NCI-H524 treated with DMSO at 0.1 percent for 48 hours (cell line): Measurements from ENCODE around the gene B3GNT7.
"Not testable (repeated sequence)": the region's sequence is repeated elsewhere in the genome, so short reads cannot be mapped to it uniquely, and the experiment has no call there.

ENCODE experiments used
- DNase-seq: peaks from one replicate; lab custom pipeline; 2025; lab: John Stamatoyannopoulos, UW

Gene B3GNT7

GRCh38 chr2:231425811-231426703 lies 30.5 kb downstream of the B3GNT7 start:
- no peak for DNase-seq

- DNase-seq, result no peak
Observed at GRCh38 chr2:231427116-231427515, 31.6 kb downstream of the B3GNT7 start.

GRCh38 chr2:231429152-231429551 lies 33.6 kb downstream of the B3GNT7 start:
- no peak for DNase-seq

- DNase-seq, result no peak
Observed at GRCh38 chr2:231429901-231430300, 34.4 kb downstream of the B3GNT7 start.

GRCh38 chr2:231430437-231430836 lies 34.9 kb downstream of the B3GNT7 start:
- DNase-seq, result not testable (repeated sequence)

- no peak for DNase-seq
Observed at GRCh38 chr2:231431606-231432005, 36.1 kb downstream of the B3GNT7 start.

- no peak for DNase-seq
Observed at GRCh38 chr2:231433990-231434389, 38.5 kb downstream of the B3GNT7 start.

- no peak for DNase-seq
Observed at GRCh38 chr2:231436957-231437356, 41.4 kb downstream of the B3GNT7 start.

GRCh38 chr2:231449503-231450054 lies 54.1 kb downstream of the B3GNT7 start:
- no peak for DNase-seq

GRCh38 chr2:231450548-231450989 lies 55.1 kb downstream of the B3GNT7 start:
- DNase-seq, result no peak
